H1 (cell line): ENCODE results near the gene TBC1D32. TPM values are rescaled to one million over a fixed set of nuclear protein-coding genes. Genes with fewer than 3 reads are reported as not detected.

Experiments used
- CTCF ChIA-PET: fragments of 300-600 bp; sonication (Branson Sonifier 250); formaldehyde crosslinking; loops from one replicate; lab custom pipeline; 2021; ENCODE audit not compliant: partially characterized antibody; lab: Charles Lee
- POLR2A ChIA-PET: fragments of 300-600 bp; sonication (Branson Sonifier 250); formaldehyde crosslinking; loops from one replicate; lab custom pipeline; 2021; ENCODE audit warnings: inconsistent platforms; ENCODE audit not compliant: partially characterized antibody; lab: Charles Lee
- DNase-seq, 2 experiments: peaks; one replicate each; pipeline versions ENCODE4 v3.0.0 to v3.0.0-alpha.2; 2010 to 2022; ENCODE audit warnings: low spot score in 2 of 2, low read depth in 1 of 2, mixed read lengths in 1 of 2
- FAIRE-seq: peaks from 2 replicates; lab custom pipeline; 2011; peaks lifted over from hg19 to GRCh38; lab: Jason Lieb, UNC
- H2AFZ ChIP-seq: 2 replicates; pipeline ENCODE4 v1.8.1; 2012; ENCODE audit warnings: low read length, inconsistent platforms
- H2AK5ac ChIP-seq: 2 replicates; pipeline ENCODE4 v1.6.1; 2013; ENCODE audit warnings: low read depth, low read length
- H2BK120ac ChIP-seq: replicated peaks from 2 replicates; pipeline ENCODE3; 2013; ENCODE audit warnings: low read depth, low read length, inconsistent platforms
- H2BK12ac ChIP-seq: 2 replicates; pipeline ENCODE4 v1.6.1; 2013; ENCODE audit warnings: low read depth, low read length
- H2BK15ac ChIP-seq: 2 replicates; pipeline ENCODE4 v1.6.1; 2013; ENCODE audit warnings: low read length
- H2BK20ac ChIP-seq: 2 replicates; pipeline ENCODE4 v1.6.1; 2013; ENCODE audit warnings: low read length
- H2BK5ac ChIP-seq: 2 replicates; pipeline ENCODE4 v1.6.1; 2013; ENCODE audit warnings: low read depth, low read length
- H3K14ac ChIP-seq: 2 replicates; pipeline ENCODE4 v1.6.1; 2013; ENCODE audit warnings: inconsistent platforms; ENCODE audit not compliant: insufficient read length
- H3K18ac ChIP-seq: 2 replicates; pipeline ENCODE4 v1.6.1; 2013; ENCODE audit warnings: low read length; ENCODE audit errors: extremely low read depth
- H3K23ac ChIP-seq: 2 replicates; pipeline ENCODE4 v1.6.1; 2013; ENCODE audit warnings: inconsistent platforms; ENCODE audit not compliant: insufficient read length
- H3K23me2 ChIP-seq: 2 replicates; pipeline ENCODE4 v1.6.1; 2013; ENCODE audit warnings: low read depth, low read length
- H3K27ac ChIP-seq: 2 replicates; pipeline ENCODE4 v1.6.1; 2011; ENCODE audit warnings: low read depth, low read length, inconsistent platforms
- H3K27me3 ChIP-seq, 4 experiments: replicated peaks in 1 of 4; 1 replicate in 1 of 4; 2 replicates in 3 of 4; pipeline versions ENCODE4 v1.6.1 to v1.8.1; 2011 to 2013; ENCODE audit warnings: low read length in 3 of 4, mild to moderate bottlenecking in 3 of 4, inconsistent platforms in 2 of 4, mixed read lengths in 2 of 4, moderate library complexity in 1 of 4; ENCODE audit not compliant: control insufficient read depth in 3 of 4, insufficient read depth in 3 of 4; ENCODE audit errors: extremely low read depth in 1 of 4
- H3K36me3 ChIP-seq, 4 experiments: 2 replicates each; pipeline versions ENCODE4 v1.6.1 to v1.8.1; 2011 to 2013; ENCODE audit warnings: mild to moderate bottlenecking in 4 of 4, low read length in 3 of 4, moderate library complexity in 2 of 4, control low read depth in 1 of 4, inconsistent platforms in 1 of 4; ENCODE audit not compliant: insufficient read depth in 4 of 4, control insufficient read depth in 2 of 4
- H3K4ac ChIP-seq: replicated peaks from 2 replicates; pipeline ENCODE3; 2013; ENCODE audit warnings: low read length, low read depth, mixed read lengths, inconsistent platforms; ENCODE audit not compliant: insufficient read length
- H3K4me1 ChIP-seq, 4 experiments: replicated peaks in 1 of 4; 1 replicate in 1 of 4; 2 replicates in 3 of 4; pipeline versions ENCODE4 v1.6.1 to v1.8.1; 2011 to 2013; ENCODE audit warnings: low read length in 3 of 4, inconsistent platforms in 2 of 4, mixed read lengths in 1 of 4; ENCODE audit not compliant: insufficient read depth in 4 of 4, control insufficient read depth in 3 of 4
- H3K4me2 ChIP-seq, 2 experiments: 2 replicates each; pipeline versions ENCODE4 v1.6.1 to v1.8.1; 2011 to 2013; ENCODE audit warnings: low read depth in 2 of 2, low read length in 2 of 2, control low read depth in 1 of 2, inconsistent platforms in 1 of 2, mild to moderate bottlenecking in 1 of 2; ENCODE audit not compliant: insufficient read depth in 1 of 2
- H3K4me3 ChIP-seq, 4 experiments: fragments of 200-600, 300-600 bp in 1 of 4; sonication (generic), shearing (Covaris generic), sonication (Bioruptor Twin) in 1 of 4; 2 replicates each; pipeline versions ENCODE4 v1.5.1 to v1.8.1; 2011 to 2016; ENCODE audit warnings: low read length in 4 of 4, low read depth in 3 of 4, control low read depth in 2 of 4, inconsistent platforms in 2 of 4, mild to moderate bottlenecking in 2 of 4, mixed read lengths in 1 of 4, moderate library complexity in 1 of 4; ENCODE audit not compliant: insufficient read depth in 2 of 4; ENCODE audit errors: extremely low read depth in 1 of 4
- H3K56ac ChIP-seq: replicated peaks from 2 replicates; pipeline ENCODE3; 2013; ENCODE audit warnings: low read depth, mild to moderate bottlenecking, mixed read lengths, low read length, inconsistent platforms; ENCODE audit not compliant: insufficient read length
- H3K79me1 ChIP-seq: 2 replicates; pipeline ENCODE4 v1.6.1; 2013; ENCODE audit warnings: low read depth, low read length, control low read depth
- H3K79me2 ChIP-seq, 2 experiments: 2 replicates each; pipeline versions ENCODE4 v1.6.1 to v1.8.1; 2012 to 2013; ENCODE audit warnings: low read length in 2 of 2, mild to moderate bottlenecking in 2 of 2, inconsistent platforms in 1 of 2; ENCODE audit not compliant: insufficient read depth in 2 of 2, control insufficient read depth in 1 of 2
- H3K9ac ChIP-seq, 4 experiments: replicated peaks in 1 of 4; 1 replicate in 1 of 4; 2 replicates in 3 of 4; pipeline versions ENCODE4 v1.6.1 to v1.8.1; 2011 to 2013; ENCODE audit warnings: low read depth in 3 of 4, low read length in 3 of 4, control low read depth in 2 of 4, mild to moderate bottlenecking in 2 of 4, moderate library complexity in 2 of 4, inconsistent platforms in 1 of 4; ENCODE audit errors: extremely low read depth in 1 of 4
- H3K9me3 ChIP-seq, 2 experiments: 2 replicates each; pipeline versions ENCODE4 v1.6.1 to v1.8.1; 2012 to 2013; ENCODE audit warnings: mild to moderate bottlenecking in 2 of 2, moderate library complexity in 2 of 2, control low read depth in 1 of 2, inconsistent platforms in 1 of 2, low read depth in 1 of 2, low read length in 1 of 2, mixed read lengths in 1 of 2; ENCODE audit not compliant: insufficient read depth in 2 of 2
- H4K20me1 ChIP-seq, 2 experiments: replicated peaks in 1 of 2; 2 replicates each; pipeline versions ENCODE3 to v1.8.1; 2011 to 2013; ENCODE audit warnings: inconsistent platforms in 2 of 2, low read length in 2 of 2, mild to moderate bottlenecking in 1 of 2; ENCODE audit not compliant: insufficient read depth in 2 of 2, control insufficient read depth in 1 of 2
- H4K5ac ChIP-seq: 2 replicates; pipeline ENCODE4 v1.6.1; 2013; ENCODE audit warnings: low read length, low read depth, mixed read lengths, inconsistent platforms; ENCODE audit not compliant: insufficient read length
- H4K8ac ChIP-seq: 2 replicates; pipeline ENCODE4 v1.8.0; 2013; ENCODE audit warnings: mild to moderate bottlenecking, moderate library complexity, low read length, inconsistent platforms; ENCODE audit not compliant: insufficient read depth; ENCODE audit errors: extremely low read depth
- H4K91ac ChIP-seq: replicated peaks from 2 replicates; pipeline ENCODE3; 2013; ENCODE audit warnings: low read length, mixed read lengths, inconsistent platforms; ENCODE audit not compliant: insufficient read length
- CBX8 ChIP-seq: fragments of 300-800, 300-1000 bp; sonication (generic); IDR thresholded peaks from 2 replicates; pipeline ENCODE4 v1.7.1; 2016; ENCODE audit warnings: low read depth, low read length, borderline replicate concordance
- EP300 ChIP-seq, 2 experiments: IDR thresholded peaks; 1 replicate in 1 of 2; 2 replicates in 1 of 2; pipeline ENCODE4 v1.6.1; 2011 to 2012; ENCODE audit warnings: low read depth in 2 of 2, low read length in 2 of 2, mild to moderate bottlenecking in 2 of 2, borderline replicate concordance in 1 of 2, inconsistent platforms in 1 of 2, moderate library complexity in 1 of 2
- EZH2 ChIP-seq: fragments of 200-600 bp; sonication (generic); IDR thresholded peaks from 2 replicates; pipeline ENCODE4 v1.7.1; 2012; ENCODE audit warnings: low read depth, mild to moderate bottlenecking, moderate library complexity, low read length, inconsistent platforms; ENCODE audit not compliant: severe bottlenecking
- HDAC2 ChIP-seq, 2 experiments: fragments of 300-600 bp in 1 of 2; sonication (generic) in 1 of 2; IDR thresholded peaks; 2 replicates each; pipeline ENCODE4 v1.6.1; 2011 to 2012; ENCODE audit warnings: low read depth in 2 of 2, low read length in 2 of 2, mild to moderate bottlenecking in 2 of 2, moderate library complexity in 2 of 2, borderline replicate concordance in 1 of 2, inconsistent platforms in 1 of 2
- POLR2A ChIP-seq, 2 experiments: IDR thresholded peaks; 1 replicate in 1 of 2; 2 replicates in 1 of 2; pipeline ENCODE4 v1.6.1; 2011; ENCODE audit warnings: low read depth in 2 of 2, low read length in 2 of 2, mild to moderate bottlenecking in 2 of 2; ENCODE audit errors: control extremely low read depth in 1 of 2
- POLR2AphosphoS5 ChIP-seq: IDR thresholded peaks from 2 replicates; pipeline ENCODE4 v1.6.1; 2011; ENCODE audit warnings: low read depth, low read length
- RFX5 ChIP-seq: IDR thresholded peaks from 2 replicates; pipeline ENCODE4 v1.6.1; 2011; ENCODE audit warnings: low read depth, low read length, improper control_type of control experiment, borderline replicate concordance
- SIRT6 ChIP-seq: IDR thresholded peaks from one replicate; pipeline ENCODE4 v1.7.1; 2012; ENCODE audit warnings: low read length, inconsistent platforms
- WGBS, 2 experiments: shearing (Covaris generic) in 1 of 2; methylation state at CpG; one replicate each; pipeline versions ENCODE4 v1.1.6 to v1.1.7; 2013 to 2015; ENCODE audit warnings: low lambda C conversion rate in 2 of 2, mixed read lengths in 2 of 2, inconsistent platforms in 1 of 2, low coverage in 1 of 2, missing lambda C conversion rate in 1 of 2; ENCODE audit not compliant: insufficient replicate concordance in 2 of 2, insufficient coverage in 1 of 2, insufficient read length in 1 of 2; ENCODE audit errors: extremely low coverage in 1 of 2, missing lambda C conversion rate in 1 of 2; 5-methylcytosine and 5-hydroxymethylcytosine counted together
- polyA plus RNA-seq, 7 experiments: library from polyadenylated mRNA; depleted of rRNA in 3 of 7; stranded (reverse) in 5 of 7; unstranded in 2 of 7; fragments of >200 nt in 5 of 7; fragments of 200-250 nt in 2 of 7; gene quantifications; 1 replicate in 5 of 7; 2 replicates in 1 of 7; 4 replicates in 1 of 7; pipeline versions ENCODE4 v1.2.1 to v1.2.3, GENCODE V29; 2011 to 2013; ENCODE audit warnings: missing spikeins in 2 of 7, mixed read lengths in 2 of 7
- total RNA-seq: library from RNA; stranded (reverse); fragmentation: NEBNext Ultra II Directional; extraction: Animal tissue kit (Norgen Biotek cat#: 25700); gene quantifications from 2 replicates; pipeline ENCODE4 v1.2.1, GENCODE V29; 2021

Gene TBC1D32
- total and polyA plus RNA-seq, 2 of the 8 experiments (the other 6 are each of a cell fraction or from before 2014, with no cell fraction given), result 5.3 to 7.1 TPM

GRCh38 chr6:121339639-121340226 is 5.5 kb upstream of the TBC1D32 start:
- Histone ChIP-seq H4K20me1 (no peaks in the 10 kb centered on the region), H3K56ac (no peak overlapping the region), H3K23ac (no peak overlapping the region), H2BK5ac (no peak overlapping the region), H3K27me3 (no peaks in the 10 kb centered on the region), H4K5ac (no peak overlapping the region), H2BK120ac (no peak overlapping the region), H3K79me2 (no peaks in the 10 kb centered on the region), H3K4me3 (no peak overlapping the region), H3K14ac (no peak overlapping the region), H3K4me2 (no peak overlapping the region), H3K79me1 (no peaks in the 10 kb centered on the region), H3K4ac (no peak overlapping the region), H2BK20ac (no peak overlapping the region), H2AFZ (no peak overlapping the region), H2BK12ac (no peak overlapping the region), H3K9me3 (no peaks in the 10 kb centered on the region), H4K8ac (no peak overlapping the region; the same call in 1 of the 2 replicates), H3K4me1 (peaks cover 0 to 3% (median 0%) of the 10 kb centered on the region in 4 experiments; a peak in 1 of 7 replicates), H3K18ac (no peak overlapping the region), H2BK15ac (no peak overlapping the region), H3K36me3 (no peaks in the 10 kb centered on the region), H4K91ac (no peak overlapping the region), H3K9ac (no peak overlapping the region), H3K23me2 (peaks cover 3% of the 10 kb centered on the region), H2AK5ac (no peak overlapping the region), H3K27ac (no peak overlapping the region)
- DNase-seq (no peak), FAIRE-seq (no peak)
- CTCF ChIA-PET, result interaction anchor here (0.7 to 1.9 kb wide), 2 partner anchors 15 to 27 kb away, joined by 3 to 4 read pairs; no protein-coding TSS in a partner anchor
- WGBS, 2 experiments, result 86% methylated on average over 12 of the region's 12 CpGs; no CpG with 5 or more reads in 1 of the 2 experiments
- POLR2A ChIA-PET, result no interaction called here
- TF ChIP-seq EP300 (IDR thresholded peaks at IDR 0.05; ENCODE audit: borderline replicate concordance in 1 of 2, low read depth in 2 of 2, low read length in 2 of 2), result no peak
- TF ChIP-seq RFX5, result no peak
- no peak for TF ChIP-seq HDAC2 (IDR thresholded peaks at IDR 0.05; ENCODE audit: borderline replicate concordance in 1 of 2, low read depth in 2 of 2, low read length in 2 of 2)
- no peak for TF ChIP-seq EZH2
- TF ChIP-seq SIRT6, result no peak
- TF ChIP-seq POLR2A (IDR thresholded peaks at IDR 0.05; ENCODE audit: control extremely low read depth in 1 of 2, low read depth in 2 of 2, low read length in 2 of 2), result no peak
- no peak for TF ChIP-seq POLR2AphosphoS5
- no peak for TF ChIP-seq CBX8
